ENCODE data around the gene MAT2B. TPM values are rescaled to one million over a fixed set of nuclear protein-coding genes. Genes with fewer than 3 reads are reported as not detected.
A peak's percentile ranks its signal among the peaks of the same experiment; 100 is the strongest.

MAT2B gene
- total RNA-seq, 1 experiment from 2014 or later: 48.4 TPM

DNA sequence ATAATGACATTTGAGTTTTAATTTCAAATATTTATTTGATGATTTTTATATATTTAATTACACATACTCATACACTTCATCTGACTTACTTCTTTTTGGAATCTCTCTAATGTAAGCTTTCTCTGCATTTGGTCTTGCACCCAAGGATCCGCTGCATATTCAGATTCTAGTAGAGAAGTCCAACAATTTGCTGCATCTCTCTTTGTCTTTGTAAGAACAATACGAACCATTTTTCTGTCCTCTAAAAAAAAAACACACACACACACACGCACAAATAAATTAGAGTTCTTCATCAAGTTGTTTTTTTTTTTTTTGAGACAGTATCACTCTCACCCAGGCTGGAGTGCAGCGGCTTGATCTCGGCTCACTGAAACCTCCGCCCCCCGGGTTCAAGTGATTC lies 48.6 kb upstream of the MAT2B start:
- Histone ChIP-seq H3K14ac (ENCODE audit: insufficient read depth, low read length) (no peak overlapping the region), H2AFZ (ENCODE audit: low read length) (no peak overlapping the region), H2BK12ac (ENCODE audit: insufficient read length, low read depth, low read length) (no peak overlapping the region), H2BK5ac (ENCODE audit: insufficient read length, low read length) (no peak overlapping the region), H3K23ac (ENCODE audit: insufficient read length, low read depth, low read length) (no peak overlapping the region), H3K27ac (ENCODE audit: insufficient read length, low read depth, low read length) (no peak overlapping the region), H3T11ph (ENCODE audit: low read length) (no peak overlapping the region), H3K79me1 (ENCODE audit: insufficient read depth, low read depth, low read length, poor library complexity, severe bottlenecking) (no peaks in the 10 kb centered on the region), H3K9me3 (ENCODE audit: control insufficient read depth, low read depth, low read length) (no peaks in the 10 kb centered on the region), H3K18ac (ENCODE audit: insufficient read length, low read depth, low read length) (no peak overlapping the region), H3K4me2 (ENCODE audit: insufficient read depth, insufficient read length, low read length) (no peak overlapping the region), H2BK20ac (ENCODE audit: low read depth, low read length, poor library complexity, severe bottlenecking) (no peak overlapping the region), H4K8ac (replicated peaks; ENCODE audit: insufficient read length, low read depth, low read length) (no peak overlapping the region), H3K9ac (ENCODE audit: extremely low read depth, insufficient read length, low read length) (no peak overlapping the region), H4K5ac (ENCODE audit: insufficient read length, low read depth, low read length) (no peak overlapping the region), H3K27me3 (ENCODE audit: insufficient read depth, low read length) (no peaks in the 10 kb centered on the region; the same call in 1 of the 2 replicates), H2AK5ac (ENCODE audit: insufficient read length, low read length) (no peak overlapping the region), H3K4ac (ENCODE audit: low read depth, low read length) (no peak overlapping the region), H3K56ac (ENCODE audit: insufficient read length, low read depth, low read length) (no peak overlapping the region), H2BK15ac (ENCODE audit: low read depth, low read length) (no peak overlapping the region), H4K20me1 (ENCODE audit: control insufficient read depth, insufficient read depth, insufficient read length) (no peaks in the 10 kb centered on the region), H3K4me1 (ENCODE audit: insufficient read depth, low read length) (no peaks in the 10 kb centered on the region), H3K23me2 (ENCODE audit: insufficient read length, low read depth, low read length, poor library complexity, severe bottlenecking) (peaks cover 4% of the 10 kb centered on the region), H2BK120ac (ENCODE audit: low read depth, low read length, poor library complexity, severe bottlenecking) (no peak overlapping the region), H4K91ac (ENCODE audit: insufficient read length, low read depth, low read length) (no peak overlapping the region), H3K79me2 (ENCODE audit: insufficient read depth, low read length) (no peaks in the 10 kb centered on the region; the same call in 1 of the 2 replicates)
- Mint-ChIP-seq H3K4me3 (0 out of 5 replicates have a peak overlapping the region, but pooled peaks of 1 of the 2 experiments have one; percentile 20), H3K27me3 (ENCODE audit: low read depth) (peaks cover 3% of the 10 kb centered on the region; the same call in 1 of the 2 replicates), H3K27ac (no peak overlapping the region; a peak in 2 of 7 replicates), H3K4me1 (peaks cover 8 to 20% of the 10 kb centered on the region in 2 experiments), H3K36me3 (ENCODE audit: insufficient read depth in 1 of 3, low read depth in 3 of 3) (peaks cover 16 to 38% (median 36%) of the 10 kb centered on the region in 3 experiments; a peak in 6 of 7 replicates), H3K9me3 (no peaks in the 10 kb centered on the region)
- WGBS (ENCODE audit: extremely low coverage, insufficient read length, low lambda C conversion rate): no CpG with 5 or more reads among the region's 7 CpGs
- DNase-seq: no peak
- no peak for TF ChIP-seq CTCF (conservative IDR thresholded peaks at IDR 0.05)

Measured in H9 (cell line).